GM18526 (cell line): Measurements from ENCODE around the gene FAN1.

Experiments used
- POLR2A ChIP-seq: IDR thresholded peaks from 3 replicates; pipeline ENCODE4 v1.6.1; 2011; ENCODE audit not compliant: insufficient read length; ENCODE audit errors: extremely low read depth

The FAN1 gene

GRCh38 chr15:30917013-30917412, 13.3 kb downstream of the FAN1 start:
- TF ChIP-seq POLR2A = no peak

DNA sequence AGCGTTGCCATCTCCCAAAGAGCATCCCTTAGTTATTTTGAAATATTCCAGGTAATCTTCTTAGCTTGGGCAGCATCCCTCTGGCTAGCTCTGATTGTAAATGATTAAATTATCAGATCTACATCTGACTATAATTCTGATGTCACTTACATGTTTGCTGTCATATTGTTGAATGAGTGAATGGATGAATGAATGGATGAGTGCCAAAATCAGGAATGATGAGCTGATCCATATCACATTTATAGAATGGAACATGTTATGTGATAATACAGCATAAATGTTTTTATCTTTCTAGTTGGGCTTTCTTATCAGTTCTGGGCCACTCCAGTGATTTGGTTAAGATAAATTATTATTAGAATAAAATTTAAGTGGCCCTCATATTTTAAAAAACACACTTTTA, 14.0 kb downstream of the FAN1 start:
- no peak for TF ChIP-seq POLR2A

DNA sequence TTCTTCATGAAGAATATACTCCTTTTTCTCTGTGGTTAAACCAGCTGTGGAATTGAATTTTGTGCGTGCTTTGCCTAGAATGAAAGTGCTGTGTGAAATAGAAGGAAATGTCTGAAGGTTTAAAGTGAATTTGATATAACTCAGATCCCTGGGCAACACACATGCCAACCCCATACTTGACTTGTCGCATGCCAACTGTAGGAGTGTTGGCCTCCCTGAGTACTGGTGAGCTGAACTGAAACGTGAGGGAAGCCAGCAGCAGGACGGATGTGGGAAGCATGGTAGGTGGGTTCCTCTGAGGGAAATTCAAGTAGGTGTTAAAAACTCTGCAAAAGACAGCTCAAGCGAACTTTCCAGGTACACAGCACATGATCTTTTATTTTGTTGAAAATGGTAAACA, 14.7 kb downstream of the FAN1 start:
- no peak for TF ChIP-seq POLR2A

DNA sequence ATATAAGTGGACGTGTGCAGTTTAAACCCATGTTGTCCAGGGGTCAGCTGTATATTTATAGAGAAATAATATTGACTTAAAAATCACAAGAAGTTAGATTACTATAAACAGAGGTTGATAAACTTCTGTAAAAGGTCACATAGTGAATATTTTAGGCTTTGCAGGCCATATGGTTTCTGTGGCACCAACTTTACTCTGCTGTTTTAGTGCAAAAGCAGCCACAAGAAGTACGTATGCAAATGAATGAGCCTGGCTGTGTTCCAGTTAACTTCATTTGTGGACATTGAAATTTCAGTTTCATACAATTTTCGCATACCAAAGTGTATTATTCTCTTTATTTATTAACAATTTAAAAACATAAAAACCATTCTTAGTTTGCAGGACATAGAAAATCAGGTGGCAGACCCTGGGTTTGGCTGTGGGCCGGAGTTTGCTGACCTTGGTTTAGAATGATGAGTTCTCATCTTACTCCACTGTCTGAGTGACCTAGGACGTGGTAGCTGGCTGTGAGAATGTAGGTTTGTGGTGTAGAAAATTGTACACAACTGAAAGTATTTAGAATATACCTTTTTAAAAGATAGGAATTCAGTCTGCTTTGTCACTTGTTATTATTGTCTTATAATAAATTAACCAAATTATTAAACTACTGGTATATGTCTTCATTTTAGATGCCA, 16.3 kb downstream of the FAN1 start:
- no peak for TF ChIP-seq POLR2A

DNA sequence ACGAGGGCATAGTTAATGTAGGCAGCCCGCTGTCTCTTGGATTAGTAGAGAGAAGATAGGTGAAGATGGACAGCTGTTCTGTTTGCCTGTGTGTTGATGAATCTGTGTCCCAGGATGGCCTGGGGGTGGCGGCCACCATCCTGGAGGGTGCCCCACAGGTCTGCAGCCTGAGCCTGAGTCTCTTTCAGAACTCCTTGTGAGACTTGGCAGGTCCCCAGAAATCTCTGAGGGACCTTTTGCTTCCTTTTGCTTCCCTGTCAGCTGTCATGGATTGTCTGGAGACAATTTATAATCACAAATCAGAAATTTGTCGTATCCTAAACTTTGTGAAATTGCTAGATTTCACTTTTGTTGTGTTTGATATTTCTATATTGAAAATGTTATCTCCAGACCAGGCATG, 17.4 kb downstream of the FAN1 start:
- TF ChIP-seq POLR2A = no peak

DNA sequence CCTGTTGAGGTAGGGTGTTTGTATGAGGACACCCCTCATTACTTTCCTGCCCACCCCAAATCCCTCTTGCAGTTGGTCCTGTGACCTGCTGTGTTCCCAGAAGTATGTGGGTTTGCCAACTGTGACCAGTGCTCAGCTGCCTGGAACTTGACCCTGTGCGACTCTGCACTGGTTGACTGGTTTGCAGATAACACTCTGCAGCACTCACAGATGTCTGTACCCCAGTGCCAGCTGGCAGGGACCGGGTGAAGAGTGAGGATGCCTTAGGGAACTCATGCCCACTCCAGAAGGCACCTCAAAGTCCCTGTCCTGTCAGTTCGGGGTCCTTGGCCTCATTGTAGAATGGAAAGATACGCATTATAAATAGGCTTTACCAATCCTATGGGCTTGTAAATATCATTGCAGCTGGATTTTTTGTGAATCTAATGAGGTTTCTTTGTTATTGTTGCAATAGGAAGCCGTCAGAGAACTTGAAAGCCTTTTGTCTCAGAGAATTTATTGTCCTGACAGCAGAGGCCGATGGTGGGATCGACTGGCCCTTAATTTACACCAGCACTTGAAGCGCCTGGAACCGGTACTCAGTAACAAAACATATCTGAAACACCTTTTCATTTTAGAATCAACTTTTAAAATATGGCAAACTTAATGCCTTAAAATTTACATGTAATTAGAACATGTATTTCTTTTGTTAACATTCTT, 18.2 kb downstream of the FAN1 start:
- TF ChIP-seq POLR2A = no peak

DNA sequence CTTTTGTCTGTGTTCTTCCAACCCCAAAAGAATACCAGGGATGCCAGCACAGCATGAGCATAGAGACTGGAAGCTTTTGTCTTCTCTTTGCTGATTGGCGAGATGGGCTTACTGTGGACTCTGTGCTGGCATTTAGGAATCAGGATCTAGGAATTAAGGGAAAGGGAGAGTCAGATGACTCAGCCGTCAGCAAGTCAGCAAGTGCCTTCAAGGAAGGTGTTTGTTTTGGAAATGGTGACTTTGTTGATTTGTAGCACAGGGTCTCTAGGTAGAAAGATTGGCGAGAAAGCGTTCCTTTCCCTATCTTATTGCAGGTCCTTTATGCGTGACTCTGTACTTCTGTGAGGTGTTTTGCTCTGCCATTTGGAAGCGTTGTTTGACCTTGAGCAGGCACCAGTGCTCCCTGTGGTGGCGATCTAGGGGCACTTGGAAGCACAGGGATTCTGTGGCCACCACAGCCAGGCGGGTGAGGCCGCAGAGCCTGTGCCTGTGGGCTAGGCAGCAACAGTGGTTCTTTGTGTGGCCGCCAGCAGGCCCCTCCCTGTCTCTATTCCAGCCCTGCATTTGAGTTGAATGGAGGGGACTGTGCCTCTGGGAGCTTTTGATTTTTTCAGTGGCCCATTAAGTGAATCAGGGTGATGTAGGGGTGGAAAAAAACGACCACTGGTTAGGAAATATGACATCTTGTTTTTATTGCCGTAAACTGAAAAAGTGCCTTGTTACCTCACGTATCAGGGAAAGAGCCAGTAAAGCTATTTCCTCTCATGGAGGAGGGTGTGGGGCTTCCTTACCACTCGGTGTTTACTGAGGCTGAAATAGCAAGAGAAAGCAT, 19.0 kb downstream of the FAN1 start:
- no peak for TF ChIP-seq POLR2A

- no peak for TF ChIP-seq POLR2A
Observed at GRCh38 chr15:30923429-30923828, 19.7 kb downstream of the FAN1 start.

DNA sequence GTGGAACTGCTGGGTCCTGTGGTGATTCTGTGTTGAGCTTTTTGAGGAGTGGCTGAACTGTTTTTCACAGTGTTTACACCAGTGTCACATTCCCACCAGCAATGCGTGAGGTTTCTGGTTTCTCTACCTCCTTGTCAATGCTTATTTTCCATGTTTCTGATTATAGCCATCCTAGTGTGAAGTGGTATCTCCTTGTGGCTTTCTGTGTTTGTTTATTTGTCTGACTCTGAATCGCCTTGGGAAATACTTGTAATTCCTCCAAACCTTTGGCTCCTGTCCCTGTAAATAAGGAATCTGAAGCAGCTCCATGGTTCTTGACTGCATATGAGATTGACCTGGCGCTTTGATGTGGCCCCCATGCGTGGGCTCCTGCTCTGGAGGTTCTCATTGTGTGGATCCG, 20.6 kb downstream of the FAN1 start:
- TF ChIP-seq POLR2A = no peak

DNA sequence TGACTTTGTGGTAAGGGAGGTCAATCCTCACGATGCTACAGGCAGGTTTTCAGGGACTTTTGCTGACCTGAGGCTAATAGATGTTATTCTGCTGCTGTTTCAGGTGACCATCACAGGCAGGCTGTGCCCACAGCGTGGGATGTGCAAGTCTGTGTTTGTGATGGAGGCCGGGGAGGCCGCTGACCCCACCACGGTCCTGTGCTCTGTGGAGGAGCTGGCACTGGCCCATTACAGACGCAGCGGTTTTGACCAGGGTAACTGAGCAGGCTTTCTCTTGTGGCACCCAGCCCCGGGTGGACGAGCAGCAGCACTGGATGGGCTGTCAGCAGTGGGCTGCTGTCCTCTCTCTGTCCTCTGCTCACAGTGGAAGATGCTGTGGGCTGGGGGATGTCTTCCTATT, 22.0 kb downstream of the FAN1 start:
- TF ChIP-seq POLR2A = no peak

DNA sequence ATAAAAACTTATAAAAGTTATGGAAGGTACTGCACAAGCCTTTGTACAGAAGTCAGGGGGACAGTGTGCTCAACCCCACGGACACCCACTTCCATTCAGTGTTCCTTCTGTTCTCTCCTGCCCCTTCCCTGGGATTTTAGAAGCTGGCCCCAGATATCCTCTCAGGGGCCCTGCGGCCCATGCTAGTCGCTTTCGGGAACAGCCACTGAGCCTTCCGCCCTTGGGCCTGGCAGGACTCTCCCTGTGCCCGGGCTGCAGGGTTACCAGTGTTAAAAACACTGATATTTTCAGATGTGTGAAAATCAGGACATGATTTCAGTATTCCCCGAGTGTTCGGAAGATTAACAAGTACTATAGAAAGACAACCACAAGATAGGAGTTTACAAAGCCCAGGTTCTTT, 22.4 kb downstream of the FAN1 start:
- TF ChIP-seq POLR2A = no peak

GRCh38 chr15:30927148-30927761, 23.5 kb downstream of the FAN1 start:
- no peak for TF ChIP-seq POLR2A

GRCh38 chr15:30928076-30928475, 24.4 kb downstream of the FAN1 start:
- TF ChIP-seq POLR2A = no peak

GRCh38 chr15:30929064-30929669, 25.5 kb downstream of the FAN1 start:
- TF ChIP-seq POLR2A = no peak

GRCh38 chr15:30929982-30930381, 26.3 kb downstream of the FAN1 start:
- no peak for TF ChIP-seq POLR2A

- no peak for TF ChIP-seq POLR2A
Observed at GRCh38 chr15:30930422-30930821, 26.7 kb downstream of the FAN1 start.

DNA sequence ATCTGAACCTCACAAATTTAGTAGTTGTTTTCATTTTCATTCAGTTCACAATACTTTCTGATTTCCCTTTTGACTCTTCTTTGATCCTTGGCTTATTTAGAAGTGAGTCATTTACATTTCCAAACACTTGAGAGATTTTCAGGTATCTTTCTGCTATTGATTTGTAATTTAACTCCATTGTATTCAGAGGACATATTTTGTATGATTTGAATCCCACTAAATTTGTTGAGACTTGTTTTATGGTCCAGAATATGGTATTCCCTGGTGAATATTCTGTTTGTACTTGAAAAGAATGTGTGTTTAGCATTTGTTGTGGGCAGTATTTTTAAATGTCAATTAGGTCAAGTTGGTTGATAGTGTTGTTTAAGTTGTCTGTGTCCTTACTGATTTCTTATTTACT, 29.6 kb downstream of the FAN1 start:
- TF ChIP-seq POLR2A = no peak
